Measurements from ENCODE around the gene CIZ1. TPM values are rescaled to one million over a fixed set of nuclear protein-coding genes. Genes with fewer than 3 reads are reported as not detected.

CIZ1 gene
- total and polyA plus RNA-seq, 9 of the 15 experiments (the other 6 are each of a cell fraction or from before 2014, with no cell fraction given) = 6.6 to 329 (median 87.8) TPM

DNA sequence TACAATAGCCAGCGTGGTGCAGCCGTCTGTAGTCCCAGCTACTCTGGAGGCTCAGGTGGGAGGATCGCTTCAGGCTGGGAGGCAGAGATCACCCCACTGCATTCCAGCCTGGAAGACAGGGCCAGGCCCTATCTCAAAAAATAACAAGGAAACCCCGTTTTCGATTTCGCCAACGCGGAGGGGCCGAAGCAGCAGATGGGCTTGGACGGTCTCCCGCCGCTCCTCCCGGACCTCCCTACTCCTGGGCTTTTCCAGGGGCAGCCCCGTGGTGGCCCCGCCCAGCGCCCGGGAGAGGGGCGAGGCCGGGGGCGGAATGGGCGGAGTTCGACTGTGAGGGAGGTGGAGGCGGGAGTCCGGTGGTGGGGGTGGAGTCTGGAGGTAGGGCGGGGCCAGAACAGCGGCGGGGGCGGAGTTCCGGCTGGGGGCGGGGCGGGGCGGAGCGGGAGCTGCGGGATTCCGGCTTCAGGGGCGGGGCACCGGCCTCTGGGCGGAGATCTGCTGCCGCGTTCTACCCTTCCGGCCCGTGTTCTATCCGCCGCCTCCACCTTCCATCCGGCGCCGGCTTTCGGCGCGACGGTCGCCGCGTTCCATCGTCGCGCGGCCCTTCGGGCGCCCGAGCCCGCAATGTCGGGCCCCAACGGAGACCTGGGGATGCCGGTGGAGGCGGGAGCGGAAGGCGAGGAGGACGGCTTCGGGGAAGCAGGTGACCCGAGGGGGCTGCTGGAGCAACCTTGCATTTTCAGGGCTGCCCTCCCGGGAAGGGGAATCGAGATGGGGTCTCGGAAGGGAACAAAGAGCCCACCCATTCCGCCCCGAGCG, 31.4 kb downstream of the CIZ1 start, which contains the start of gene BBLN (continued):
- TF ChIP-seq, protein P1, sequence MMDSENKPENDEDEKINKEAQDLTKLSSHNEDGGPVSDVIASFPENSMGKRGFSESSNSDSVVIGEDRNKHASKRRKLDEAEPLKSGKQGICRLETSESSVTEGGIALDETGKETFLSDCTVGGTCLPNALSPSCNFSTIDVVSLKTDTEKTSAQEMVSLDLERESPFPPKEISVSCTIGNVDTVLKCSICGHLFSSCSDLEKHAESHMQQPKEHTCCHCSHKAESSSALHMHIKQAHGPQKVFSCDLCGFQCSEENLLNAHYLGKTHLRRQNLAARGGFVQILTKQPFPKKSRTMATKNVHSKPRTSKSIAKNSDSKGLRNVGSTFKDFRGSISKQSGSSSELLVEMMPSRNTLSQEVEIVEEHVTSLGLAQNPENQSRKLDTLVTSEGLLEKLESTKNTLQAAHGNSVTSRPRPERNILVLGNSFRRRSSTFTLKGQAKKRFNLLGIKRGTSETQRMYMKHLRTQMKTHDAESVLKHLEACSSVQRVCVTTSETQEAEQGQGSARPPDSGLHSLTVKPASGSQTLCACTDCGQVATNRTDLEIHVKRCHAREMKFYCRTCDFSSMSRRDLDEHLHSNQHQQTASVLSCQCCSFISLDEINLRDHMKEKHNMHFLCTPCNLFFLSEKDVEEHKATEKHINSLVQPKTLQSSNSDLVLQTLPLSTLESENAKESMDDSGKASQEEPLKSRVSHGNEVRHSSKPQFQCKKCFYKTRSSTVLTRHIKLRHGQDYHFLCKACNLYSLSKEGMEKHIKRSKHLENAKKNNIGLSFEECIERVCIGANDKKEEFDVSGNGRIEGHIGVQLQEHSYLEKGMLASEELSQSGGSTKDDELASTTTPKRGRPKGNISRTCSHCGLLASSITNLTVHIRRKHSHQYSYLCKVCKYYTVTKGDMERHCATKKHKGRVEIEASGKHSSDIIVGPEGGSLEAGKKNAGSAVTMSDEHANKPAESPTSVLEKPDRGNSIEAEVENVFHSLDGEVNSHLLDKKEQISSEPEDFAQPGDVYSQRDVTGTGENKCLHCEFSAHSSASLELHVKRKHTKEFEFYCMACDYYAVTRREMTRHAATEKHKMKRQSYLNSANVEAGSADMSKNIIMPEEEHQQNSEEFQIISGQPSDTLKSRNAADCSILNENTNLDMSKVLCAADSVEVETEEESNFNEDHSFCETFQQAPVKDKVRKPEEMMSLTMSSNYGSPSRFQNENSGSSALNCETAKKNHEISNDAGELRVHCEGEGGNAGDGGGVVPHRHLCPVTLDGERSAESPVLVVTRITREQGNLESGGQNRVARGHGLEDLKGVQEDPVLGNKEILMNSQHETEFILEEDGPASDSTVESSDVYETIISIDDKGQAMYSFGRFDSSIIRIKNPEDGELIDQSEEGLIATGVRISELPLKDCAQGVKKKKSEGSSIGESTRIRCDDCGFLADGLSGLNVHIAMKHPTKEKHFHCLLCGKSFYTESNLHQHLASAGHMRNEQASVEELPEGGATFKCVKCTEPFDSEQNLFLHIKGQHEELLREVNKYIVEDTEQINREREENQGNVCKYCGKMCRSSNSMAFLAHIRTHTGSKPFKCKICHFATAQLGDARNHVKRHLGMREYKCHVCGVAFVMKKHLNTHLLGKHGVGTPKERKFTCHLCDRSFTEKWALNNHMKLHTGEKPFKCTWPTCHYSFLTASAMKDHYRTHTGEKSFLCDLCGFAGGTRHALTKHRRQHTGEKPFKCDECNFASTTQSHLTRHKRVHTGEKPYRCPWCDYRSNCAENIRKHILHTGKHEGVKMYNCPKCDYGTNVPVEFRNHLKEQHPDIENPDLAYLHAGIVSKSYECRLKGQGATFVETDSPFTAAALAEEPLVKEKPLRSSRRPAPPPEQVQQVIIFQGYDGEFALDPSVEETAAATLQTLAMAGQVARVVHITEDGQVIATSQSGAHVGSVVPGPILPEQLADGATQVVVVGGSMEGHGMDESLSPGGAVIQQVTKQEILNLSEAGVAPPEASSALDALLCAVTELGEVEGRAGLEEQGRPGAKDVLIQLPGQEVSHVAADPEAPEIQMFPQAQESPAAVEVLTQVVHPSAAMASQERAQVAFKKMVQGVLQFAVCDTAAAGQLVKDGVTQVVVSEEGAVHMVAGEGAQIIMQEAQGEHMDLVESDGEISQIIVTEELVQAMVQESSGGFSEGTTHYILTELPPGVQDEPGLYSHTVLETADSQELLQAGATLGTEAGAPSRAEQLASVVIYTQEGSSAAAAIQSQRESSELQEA (IDR thresholded peaks at IDR 0.05; ENCODE audit: low read depth) = no peak; the same call in 1 of the 2 replicates
- TF ChIP-seq MED1 (CRISPR knock-in tag; IDR thresholded peaks at IDR 0.05; ENCODE audit: borderline replicate concordance) = no peak
- TF ChIP-seq ARID2 (IDR thresholded peaks at IDR 0.05) = peak; percentile 58; the same call in 1 of the 2 replicates
- TF ChIP-seq, protein P2, sequence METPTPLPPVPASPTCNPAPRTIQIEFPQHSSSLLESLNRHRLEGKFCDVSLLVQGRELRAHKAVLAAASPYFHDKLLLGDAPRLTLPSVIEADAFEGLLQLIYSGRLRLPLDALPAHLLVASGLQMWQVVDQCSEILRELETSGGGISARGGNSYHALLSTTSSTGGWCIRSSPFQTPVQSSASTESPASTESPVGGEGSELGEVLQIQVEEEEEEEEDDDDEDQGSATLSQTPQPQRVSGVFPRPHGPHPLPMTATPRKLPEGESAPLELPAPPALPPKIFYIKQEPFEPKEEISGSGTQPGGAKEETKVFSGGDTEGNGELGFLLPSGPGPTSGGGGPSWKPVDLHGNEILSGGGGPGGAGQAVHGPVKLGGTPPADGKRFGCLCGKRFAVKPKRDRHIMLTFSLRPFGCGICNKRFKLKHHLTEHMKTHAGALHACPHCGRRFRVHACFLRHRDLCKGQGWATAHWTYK (CRISPR knock-in tag; IDR thresholded peaks at IDR 0.05) = peak; percentile 87
- TF ChIP-seq XRCC5 (IDR thresholded peaks at IDR 0.05; ENCODE audit: low read depth, low read length) = no peak
- TF ChIP-seq SIN3B (IDR thresholded peaks at IDR 0.05; ENCODE audit: low read depth) = no peak
- no peak; the same call in 1 of the 2 replicates for TF ChIP-seq ZNF707 (CRISPR knock-in tag; conservative IDR thresholded peaks at IDR 0.05)
- no peak for TF ChIP-seq ZNF79 (CRISPR knock-in tag; IDR thresholded peaks at IDR 0.05; ENCODE audit: low read depth)
- TF ChIP-seq, protein P3, sequence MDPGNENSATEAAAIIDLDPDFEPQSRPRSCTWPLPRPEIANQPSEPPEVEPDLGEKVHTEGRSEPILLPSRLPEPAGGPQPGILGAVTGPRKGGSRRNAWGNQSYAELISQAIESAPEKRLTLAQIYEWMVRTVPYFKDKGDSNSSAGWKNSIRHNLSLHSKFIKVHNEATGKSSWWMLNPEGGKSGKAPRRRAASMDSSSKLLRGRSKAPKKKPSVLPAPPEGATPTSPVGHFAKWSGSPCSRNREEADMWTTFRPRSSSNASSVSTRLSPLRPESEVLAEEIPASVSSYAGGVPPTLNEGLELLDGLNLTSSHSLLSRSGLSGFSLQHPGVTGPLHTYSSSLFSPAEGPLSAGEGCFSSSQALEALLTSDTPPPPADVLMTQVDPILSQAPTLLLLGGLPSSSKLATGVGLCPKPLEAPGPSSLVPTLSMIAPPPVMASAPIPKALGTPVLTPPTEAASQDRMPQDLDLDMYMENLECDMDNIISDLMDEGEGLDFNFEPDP (CRISPR knock-in tag; IDR thresholded peaks at IDR 0.05) = peak; percentile 76; the same call in 1 of the 2 replicates
- TF ChIP-seq, protein P4, sequence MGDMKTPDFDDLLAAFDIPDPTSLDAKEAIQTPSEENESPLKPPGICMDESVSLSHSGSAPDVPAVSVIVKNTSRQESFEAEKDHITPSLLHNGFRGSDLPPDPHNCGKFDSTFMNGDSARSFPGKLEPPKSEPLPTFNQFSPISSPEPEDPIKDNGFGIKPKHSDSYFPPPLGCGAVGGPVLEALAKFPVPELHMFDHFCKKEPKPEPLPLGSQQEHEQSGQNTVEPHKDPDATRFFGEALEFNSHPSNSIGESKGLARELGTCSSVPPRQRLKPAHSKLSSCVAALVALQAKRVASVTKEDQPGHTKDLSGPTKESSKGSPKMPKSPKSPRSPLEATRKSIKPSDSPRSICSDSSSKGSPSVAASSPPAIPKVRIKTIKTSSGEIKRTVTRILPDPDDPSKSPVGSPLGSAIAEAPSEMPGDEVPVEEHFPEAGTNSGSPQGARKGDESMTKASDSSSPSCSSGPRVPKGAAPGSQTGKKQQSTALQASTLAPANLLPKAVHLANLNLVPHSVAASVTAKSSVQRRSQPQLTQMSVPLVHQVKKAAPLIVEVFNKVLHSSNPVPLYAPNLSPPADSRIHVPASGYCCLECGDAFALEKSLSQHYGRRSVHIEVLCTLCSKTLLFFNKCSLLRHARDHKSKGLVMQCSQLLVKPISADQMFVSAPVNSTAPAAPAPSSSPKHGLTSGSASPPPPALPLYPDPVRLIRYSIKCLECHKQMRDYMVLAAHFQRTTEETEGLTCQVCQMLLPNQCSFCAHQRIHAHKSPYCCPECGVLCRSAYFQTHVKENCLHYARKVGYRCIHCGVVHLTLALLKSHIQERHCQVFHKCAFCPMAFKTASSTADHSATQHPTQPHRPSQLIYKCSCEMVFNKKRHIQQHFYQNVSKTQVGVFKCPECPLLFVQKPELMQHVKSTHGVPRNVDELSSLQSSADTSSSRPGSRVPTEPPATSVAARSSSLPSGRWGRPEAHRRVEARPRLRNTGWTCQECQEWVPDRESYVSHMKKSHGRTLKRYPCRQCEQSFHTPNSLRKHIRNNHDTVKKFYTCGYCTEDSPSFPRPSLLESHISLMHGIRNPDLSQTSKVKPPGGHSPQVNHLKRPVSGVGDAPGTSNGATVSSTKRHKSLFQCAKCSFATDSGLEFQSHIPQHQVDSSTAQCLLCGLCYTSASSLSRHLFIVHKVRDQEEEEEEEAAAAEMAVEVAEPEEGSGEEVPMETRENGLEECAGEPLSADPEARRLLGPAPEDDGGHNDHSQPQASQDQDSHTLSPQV (IDR thresholded peaks at IDR 0.05) = no peak
- TF ChIP-seq ZNF212 (CRISPR knock-in tag; IDR thresholded peaks at IDR 0.05) = 0 out of 2 replicates have a peak, but pooled peaks have one; percentile 83

All from K562 (cell line).